Stimulated activated CD4-positive, alpha-beta T cell treated with anti-CD3 and anti-CD28 coated beads, Interleukin-12 subunit alpha, Interleukin-12 subunit beta, amount 100 ng/mL, for 48 hours (primary cell): Measurements from ENCODE around the gene RAPGEF5.

Experiments
- DNase-seq, 3 donors: peaks; one replicate each; pipeline ENCODE4 v3.0.0-alpha.2; 2020; ENCODE audit warnings: low read depth in 2 of 3, low spot score in 1 of 3

The RAPGEF5 gene

GRCh38 chr7:22380333-22380732 is 23.4 kb upstream of the RAPGEF5 start:
- DNase-seq, result no peak

DNA sequence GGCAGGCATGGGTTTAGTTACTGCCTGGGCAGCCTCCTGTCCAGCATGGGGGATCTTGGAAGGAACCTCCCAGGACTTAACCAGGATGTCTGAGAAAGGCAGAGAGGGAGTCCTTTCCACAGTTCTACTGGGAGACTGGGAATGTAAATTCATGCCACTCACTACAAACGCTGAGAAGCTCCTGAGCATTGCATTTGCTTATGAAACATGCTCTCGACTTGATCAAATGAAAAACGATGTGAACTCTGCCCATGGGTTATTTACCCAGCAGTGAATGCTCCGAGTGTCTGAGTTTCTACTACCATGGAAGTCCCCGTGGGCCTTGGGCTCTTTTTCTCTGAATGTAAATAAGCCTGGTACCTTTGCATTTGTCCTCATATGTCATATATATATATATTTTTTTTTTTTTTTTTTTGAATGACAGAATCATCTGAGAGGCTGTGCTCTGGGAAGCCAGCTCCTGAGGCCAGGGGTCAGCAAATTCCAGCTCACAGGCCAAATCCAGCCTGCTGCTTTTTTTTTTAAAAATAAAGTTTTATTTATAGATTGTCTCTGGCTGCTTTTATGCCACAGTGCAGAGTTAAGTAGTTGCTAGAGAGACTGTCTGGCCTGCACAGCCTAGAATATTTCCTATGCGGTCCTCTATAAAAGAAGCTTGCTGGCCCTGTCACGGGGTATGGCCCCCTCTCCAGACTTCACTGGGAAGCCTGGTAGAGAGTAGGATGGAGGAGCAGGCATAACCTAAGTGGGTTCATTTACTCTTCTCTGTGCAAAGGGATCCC is 21.4 kb upstream of the RAPGEF5 start:
- no peak for DNase-seq

GRCh38 chr7:22377703-22378102 is 20.7 kb upstream of the RAPGEF5 start:
- no peak for DNase-seq

GRCh38 chr7:22375359-22376048 is 18.6 kb upstream of the RAPGEF5 start:
- DNase-seq, result no peak

DNA sequence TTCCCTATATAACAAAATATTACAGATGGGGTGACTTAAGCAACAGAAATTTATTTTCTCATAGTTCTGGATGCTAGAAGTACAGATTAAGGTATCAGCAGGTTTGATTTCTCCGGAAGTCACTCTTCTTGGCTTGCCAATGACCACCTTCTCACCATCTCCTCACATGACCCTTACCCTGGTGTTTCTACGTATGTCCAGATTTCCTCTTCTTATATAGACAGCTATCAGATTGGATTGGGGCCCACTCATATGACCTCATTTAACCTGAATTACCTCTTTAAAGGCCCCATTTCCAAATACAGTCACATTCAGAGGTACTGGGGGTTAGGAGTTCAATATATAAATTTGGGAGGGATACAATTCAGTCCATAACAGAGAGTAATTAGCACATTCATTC is 17.0 kb upstream of the RAPGEF5 start:
- no peak for DNase-seq

DNA sequence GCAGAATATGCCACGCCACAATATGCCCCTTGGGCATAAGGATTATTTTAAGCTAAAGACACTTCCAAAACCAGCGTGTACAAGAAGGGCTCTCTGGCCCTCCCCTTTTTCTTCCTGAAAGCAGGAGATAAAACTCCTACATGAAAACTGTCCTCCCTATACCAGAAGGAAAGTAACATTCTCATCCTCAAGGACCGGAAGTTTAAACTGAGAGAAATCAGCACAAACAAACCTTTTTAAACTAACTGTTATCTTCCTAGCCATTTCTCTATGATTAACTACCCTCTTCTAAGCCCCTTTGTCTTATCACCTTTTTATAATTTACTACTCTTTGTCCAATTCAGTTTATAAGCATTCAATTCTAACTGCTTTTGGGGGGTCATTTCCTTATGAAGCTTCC is 16.4 kb upstream of the RAPGEF5 start:
- no peak for DNase-seq

- DNase-seq, result no peak
Observed at GRCh38 chr7:22372863-22373262, 15.9 kb upstream of the RAPGEF5 start.

- DNase-seq, result no peak
Observed at GRCh38 chr7:22371878-22372277, 14.9 kb upstream of the RAPGEF5 start.

GRCh38 chr7:22364900-22365299 is 7.9 kb upstream of the RAPGEF5 start:
- DNase-seq, result no peak

- no peak for DNase-seq
Observed at GRCh38 chr7:22363756-22364422, 6.9 kb upstream of the RAPGEF5 start.

DNA sequence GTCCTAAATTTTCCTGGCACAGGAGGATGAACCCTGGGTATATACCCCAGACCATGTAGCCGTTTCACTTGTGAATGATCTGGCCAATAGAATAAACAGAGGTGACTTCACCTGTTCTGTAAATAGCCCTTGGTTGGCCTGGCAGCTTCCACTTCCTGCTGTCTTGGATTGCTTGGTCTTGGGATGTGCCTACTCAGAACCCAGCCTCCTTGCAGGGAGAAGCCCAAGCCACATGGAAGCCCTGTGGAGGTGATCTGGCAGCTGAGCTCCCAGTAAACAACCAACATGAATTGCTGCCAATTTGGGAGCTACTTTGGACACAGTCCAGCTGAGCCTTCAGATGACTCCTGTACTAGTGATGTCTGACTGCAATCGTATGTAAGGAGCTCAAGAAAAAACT is 4.8 kb upstream of the RAPGEF5 start:
- DNase-seq, result no peak

DNA sequence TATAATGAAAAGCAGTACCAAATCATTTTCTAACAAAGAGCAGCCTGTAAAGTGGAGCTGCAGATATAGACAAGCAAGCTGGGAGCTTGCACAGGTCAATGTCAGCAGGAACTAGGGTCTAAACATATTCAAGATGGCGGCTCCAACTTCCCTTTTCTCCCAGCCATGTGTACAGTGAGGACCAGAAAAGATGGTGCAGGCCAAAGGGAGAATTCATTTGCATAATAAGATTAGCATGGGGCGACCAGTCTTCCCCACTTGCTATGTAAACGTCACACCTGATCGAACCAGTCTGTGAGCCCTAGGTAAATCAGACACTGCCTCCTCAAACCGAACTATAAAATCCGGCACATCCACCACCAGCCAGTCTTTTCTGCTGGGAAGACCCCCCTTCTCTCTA is 4.4 kb upstream of the RAPGEF5 start:
- no peak for DNase-seq

- no peak for DNase-seq
Observed at GRCh38 chr7:22358820-22359697, 2.1 kb upstream of the RAPGEF5 start.

DNA sequence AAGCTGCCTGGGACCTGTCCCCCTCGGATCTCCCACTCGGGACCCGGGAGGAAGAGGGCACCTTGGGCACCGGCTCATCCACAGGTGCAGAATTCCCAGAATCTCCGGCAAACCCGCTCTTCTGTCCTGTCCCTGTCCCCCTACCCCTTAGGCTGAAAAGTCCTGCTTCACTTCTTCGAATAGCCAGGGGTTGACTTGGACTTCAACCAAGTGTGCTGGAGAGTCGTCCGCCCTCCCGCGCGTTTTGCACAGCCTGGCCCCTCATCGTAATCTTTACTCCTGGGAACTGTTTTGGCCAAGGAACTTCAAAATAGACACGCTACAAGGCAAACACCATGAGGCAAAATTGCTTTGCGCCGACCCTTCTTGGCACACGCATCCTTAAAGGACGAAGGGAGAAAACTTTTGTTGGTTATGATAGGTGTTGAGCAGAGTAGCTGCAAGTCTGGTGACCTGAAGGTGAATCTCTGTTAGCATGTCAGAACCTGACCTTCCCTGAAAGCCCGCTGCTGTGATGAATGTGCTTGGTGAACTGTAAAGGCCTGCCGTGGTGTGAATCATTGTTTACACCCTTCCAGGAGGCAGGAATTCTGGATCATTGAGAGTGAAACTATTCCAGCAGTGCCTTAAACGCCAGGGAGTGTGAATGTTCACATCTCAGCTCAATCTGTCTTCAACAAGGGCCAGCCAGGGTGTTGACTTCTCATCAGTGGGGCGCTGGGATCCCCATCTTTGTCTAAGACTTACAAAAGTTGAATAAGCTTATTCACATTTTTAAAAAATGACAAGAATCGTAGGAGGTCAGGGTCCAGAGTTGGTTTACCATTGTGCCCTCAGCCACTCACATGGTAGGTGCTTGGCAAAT is 589 bp upstream of the RAPGEF5 start:
- DNase-seq, result no peak

DNA sequence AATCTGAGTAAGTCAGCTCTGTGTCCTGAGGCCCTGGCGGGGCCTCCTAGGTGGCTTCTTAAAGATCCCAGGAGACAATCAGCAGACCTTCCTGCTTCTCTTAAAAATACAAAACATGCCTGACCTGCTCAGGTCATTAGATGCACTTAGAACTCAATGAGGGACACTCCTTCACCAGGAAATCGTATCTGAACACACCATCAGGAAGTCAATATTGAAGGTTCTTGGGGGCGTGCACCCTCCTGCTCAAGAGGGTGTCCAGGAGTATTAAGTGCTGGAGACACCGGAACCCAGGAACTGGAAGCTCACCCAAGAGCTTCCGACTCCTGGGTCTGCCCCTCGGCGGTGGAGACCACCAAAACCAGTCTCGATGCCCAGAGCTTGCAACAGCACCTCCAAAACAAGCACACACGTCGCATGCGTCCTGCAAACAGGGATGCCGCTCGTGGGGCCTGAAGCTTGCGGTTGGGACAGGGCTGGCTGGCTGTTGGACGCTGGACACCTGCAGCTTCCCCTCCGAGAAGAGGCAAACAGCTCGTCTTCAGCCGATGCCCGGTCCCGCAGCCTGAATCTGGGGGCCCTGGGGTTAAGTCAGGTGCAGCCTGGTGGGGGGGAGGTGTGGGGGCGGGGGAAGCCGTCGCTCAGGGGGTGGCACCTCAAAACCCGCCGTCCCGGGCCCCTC is 803 bp downstream of the RAPGEF5 start:
- DNase-seq, result no peak

- DNase-seq, result no peak
Observed at GRCh38 chr7:22355620-22356009, 1.3 kb downstream of the RAPGEF5 start.

GRCh38 chr7:22354462-22354861 is 2.5 kb downstream of the RAPGEF5 start:
- no peak for DNase-seq

DNA sequence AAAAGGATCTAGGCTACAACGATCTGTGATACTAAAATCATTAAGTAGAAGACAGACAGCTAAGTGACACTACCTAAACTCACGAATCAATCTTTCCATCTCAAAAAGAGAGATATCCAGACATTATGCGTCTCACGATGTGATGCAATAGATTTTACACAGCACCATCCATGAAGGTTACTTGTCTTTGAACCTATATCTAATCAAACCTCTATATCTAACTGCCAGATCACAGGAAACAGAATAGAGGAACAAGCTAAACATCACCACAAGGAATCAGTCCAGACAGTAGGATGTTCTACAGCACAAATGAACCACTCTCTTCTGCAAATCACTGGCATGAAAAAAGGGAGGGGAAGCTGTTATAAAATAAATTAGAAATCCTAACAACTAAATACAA is 4.1 kb downstream of the RAPGEF5 start:
- DNase-seq, result no peak

DNA sequence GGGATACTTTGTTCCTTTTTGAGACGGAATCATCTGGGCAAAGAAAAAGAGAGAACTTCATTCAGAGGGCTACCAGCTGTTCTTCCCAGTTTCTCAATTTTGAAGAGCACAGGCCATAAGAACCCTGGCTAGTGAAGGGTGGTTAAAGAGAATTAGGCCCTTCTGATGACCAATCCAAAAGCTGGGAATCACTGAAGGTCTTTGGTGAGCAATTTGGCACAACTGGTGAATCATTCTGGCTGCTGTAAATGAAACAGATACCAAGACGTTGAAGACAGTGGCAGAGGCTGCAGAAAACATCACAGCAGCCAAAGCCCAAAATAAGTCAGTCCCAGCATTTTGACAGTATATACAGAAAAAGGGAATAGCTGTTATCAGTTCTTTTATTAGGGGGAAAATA is 5.1 kb downstream of the RAPGEF5 start:
- no peak for DNase-seq

DNA sequence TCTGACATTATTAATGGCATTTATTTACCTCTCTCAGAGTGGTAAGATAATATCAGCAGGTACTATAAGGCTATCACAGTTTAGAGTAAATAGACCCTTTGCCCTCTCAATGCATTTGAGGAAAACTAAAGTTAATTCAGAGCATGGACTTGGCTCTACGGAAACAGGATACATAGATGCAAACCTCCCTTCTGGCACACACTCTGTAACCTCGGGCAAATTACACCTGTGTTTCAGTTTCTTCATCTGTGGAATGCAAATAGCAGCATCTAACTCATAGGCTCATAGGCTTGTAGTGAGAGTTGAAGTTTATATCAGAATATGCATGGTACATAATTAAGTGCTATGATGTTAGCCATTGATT is 5.6 kb downstream of the RAPGEF5 start:
- DNase-seq, result no peak
